GM12873 (cell line): ENCODE results near the gene TBCA.

Experiments used
- TF ChIP-seq, protein P1 (sequence below): IDR thresholded peaks from 2 replicates; pipeline ENCODE4 v1.5.1; 2012; ENCODE audit warnings: low read depth, mild to moderate bottlenecking, moderate library complexity, low read length, control low read depth; ENCODE audit not compliant: insufficient read depth; ENCODE audit errors: missing control alignments

The TBCA gene, protein sequence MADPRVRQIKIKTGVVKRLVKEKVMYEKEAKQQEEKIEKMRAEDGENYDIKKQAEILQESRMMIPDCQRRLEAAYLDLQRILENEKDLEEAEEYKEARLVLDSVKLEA

GRCh38 chr5:77775790-77776553 is at the start of gene TBCA:
TBCA (minus strand) TSS chr5:77776339; CDS start chr5:77776257, 82 bp downstream.
- TF ChIP-seq, protein P1, sequence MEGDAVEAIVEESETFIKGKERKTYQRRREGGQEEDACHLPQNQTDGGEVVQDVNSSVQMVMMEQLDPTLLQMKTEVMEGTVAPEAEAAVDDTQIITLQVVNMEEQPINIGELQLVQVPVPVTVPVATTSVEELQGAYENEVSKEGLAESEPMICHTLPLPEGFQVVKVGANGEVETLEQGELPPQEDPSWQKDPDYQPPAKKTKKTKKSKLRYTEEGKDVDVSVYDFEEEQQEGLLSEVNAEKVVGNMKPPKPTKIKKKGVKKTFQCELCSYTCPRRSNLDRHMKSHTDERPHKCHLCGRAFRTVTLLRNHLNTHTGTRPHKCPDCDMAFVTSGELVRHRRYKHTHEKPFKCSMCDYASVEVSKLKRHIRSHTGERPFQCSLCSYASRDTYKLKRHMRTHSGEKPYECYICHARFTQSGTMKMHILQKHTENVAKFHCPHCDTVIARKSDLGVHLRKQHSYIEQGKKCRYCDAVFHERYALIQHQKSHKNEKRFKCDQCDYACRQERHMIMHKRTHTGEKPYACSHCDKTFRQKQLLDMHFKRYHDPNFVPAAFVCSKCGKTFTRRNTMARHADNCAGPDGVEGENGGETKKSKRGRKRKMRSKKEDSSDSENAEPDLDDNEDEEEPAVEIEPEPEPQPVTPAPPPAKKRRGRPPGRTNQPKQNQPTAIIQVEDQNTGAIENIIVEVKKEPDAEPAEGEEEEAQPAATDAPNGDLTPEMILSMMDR, result peak; percentile 45

DNA sequence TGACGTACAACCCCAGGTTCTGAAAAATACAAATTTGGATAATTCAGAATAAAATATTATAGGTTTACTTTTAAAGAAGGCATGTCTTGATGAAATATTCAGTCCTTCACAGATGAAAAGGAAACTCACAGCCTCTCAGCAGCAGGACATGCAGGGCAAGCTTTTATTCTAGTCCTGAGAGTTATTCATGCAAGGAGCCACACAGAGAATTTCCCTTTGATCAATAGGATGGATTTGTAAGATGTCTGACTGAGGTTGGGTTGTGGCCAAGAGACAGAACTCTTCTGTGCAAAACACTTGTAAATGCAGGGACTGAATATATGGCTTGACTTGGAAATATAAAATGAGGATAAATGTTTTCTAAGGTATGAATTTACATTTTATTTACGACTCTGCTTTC is 48.8 kb upstream of the TBCA start:
- TF ChIP-seq, protein P1, result no peak

DNA sequence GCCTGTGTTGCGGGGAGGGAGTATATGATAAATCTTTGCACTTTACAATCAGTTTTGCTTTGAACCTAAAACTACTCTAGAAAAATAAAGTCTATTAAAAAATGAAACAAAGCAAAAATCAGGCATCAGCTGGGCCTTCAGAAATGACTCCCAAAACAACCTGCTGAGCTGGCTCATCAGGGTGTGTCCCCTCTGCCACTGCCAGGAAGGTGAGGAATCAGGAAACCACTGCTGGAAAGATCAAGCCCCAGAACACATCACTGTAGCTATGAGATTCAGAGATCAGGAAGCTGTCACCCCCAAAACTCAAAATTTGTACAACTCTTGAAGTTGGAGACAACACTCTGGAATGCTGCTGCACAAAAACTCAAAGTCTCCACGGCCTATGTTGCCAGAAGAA is 40.5 kb upstream of the TBCA start:
- TF ChIP-seq, protein P1, result no peak

GRCh38 chr5:77812926-77813589 is 36.9 kb upstream of the TBCA start:
- TF ChIP-seq, protein P1, result no peak

DNA sequence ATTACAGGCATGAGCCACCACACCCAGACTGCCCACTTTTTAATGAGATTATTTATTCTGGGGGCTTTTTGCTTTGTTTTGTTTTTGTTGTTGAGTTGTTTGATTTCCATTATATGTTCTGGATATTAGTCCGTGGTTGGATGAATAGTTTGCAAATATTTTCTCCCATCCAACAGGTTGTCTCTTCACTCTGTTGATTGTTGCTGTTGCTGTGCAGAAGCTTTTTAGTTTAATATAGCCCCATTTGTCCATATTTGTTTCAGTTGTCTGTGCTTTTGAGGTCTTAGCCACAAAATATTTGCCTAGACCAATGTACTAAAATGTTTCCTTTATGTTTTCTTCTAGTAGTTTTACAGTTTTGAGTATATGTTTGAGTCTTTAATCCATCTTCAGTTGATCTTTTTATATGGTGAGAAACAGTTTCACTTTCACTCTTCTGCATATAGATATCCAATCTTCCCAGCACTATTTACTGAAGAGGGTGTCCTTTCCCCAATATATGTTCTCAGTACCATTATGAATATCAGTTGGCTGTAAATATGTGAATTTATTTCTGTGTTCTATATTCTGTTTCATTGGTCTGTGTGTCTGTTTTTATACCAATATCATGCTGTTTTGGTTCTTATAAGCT is 30.2 kb upstream of the TBCA start:
- TF ChIP-seq, protein P1, result no peak

DNA sequence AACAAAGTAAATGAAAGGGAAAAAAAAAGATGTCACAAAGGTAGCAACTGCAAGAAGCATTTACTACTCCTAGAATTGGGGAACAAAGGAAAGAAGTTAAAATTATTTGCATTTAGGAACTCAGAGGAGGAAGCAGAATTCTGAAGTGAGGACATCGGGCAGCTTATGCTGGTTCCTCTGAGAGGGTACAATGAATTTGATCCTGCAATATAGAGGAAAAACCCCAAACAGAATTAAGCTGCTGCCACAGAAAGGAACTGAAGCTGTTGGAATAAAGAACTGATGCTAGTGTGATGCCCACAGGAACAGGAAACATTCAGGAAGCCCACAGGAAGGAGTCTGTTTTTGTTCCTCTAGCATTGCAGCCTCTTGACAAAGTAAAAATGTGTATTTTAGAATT is 22.3 kb upstream of the TBCA start:
- TF ChIP-seq, protein P1, result no peak

DNA sequence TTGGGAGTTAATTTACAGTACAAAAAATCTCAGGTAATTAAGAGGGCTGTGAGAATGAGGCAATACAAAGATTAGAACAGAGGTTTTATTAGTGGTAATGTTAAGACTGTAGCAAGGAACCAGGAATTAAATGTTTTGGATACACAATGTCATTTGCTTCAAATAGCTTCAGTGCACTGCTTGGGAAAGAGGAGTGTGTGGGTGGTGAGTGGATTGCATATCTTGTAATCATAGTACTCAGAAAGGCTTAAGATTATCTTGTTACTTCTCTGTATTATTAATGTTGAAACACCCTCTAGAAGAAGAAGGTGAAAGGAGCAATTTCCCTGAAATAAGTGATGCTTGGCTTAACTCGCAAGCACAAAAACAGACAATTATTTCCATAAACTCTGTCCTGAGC is 21.0 kb upstream of the TBCA start:
- TF ChIP-seq, protein P1, result no peak
